ENCODE measurements around the gene CHRNG. TPM values are rescaled to one million over a fixed set of nuclear protein-coding genes. Genes with fewer than 3 reads are reported as not detected.

CHRNG gene
- total and polyA plus RNA-seq, 2 donors (not counting 1 experiment from before 2014, with no cell fraction given): not detected

- no peaks in the 10 kb centered on the region for H3K4me1 ChIP-seq (ENCODE audit: control insufficient read depth, extremely low read depth, insufficient read depth, low read length)
- H3K27ac ChIP-seq (ENCODE audit: insufficient read depth, low read length): peak within 1 kb of the TSS; percentile 97
- peaks cover 49% of the 10 kb centered on the region for H3K79me2 ChIP-seq (ENCODE audit: control insufficient read depth, insufficient read depth, low read length)
- peak within 1 kb of the TSS; percentile 99 for H3K9ac ChIP-seq (ENCODE audit: insufficient read depth, low read length)
- TF ChIP-seq EZH2 (IDR thresholded peaks at IDR 0.05; ENCODE audit: low read length, missing control alignments): no peak
- no peak for TF ChIP-seq CTCF (conservative IDR thresholded peaks at IDR 0.05 in 1 of 2, IDR thresholded peaks at IDR 0.05 in 1 of 2; ENCODE audit: low read depth in 1 of 2, low read length in 2 of 2)
- H3K36me3 ChIP-seq (ENCODE audit: control insufficient read depth, insufficient read depth, low read length): no peaks in the 10 kb centered on the region
- peak; percentile 93 to 95 for DNase-seq (ENCODE audit: low read depth in 2 of 2)
- no peaks in the 10 kb centered on the region for H3K27me3 ChIP-seq (ENCODE audit: control insufficient read depth, insufficient read depth, low read length)
- H3K4me3 ChIP-seq (replicated peaks in 1 of 4; ENCODE audit: control extremely low read depth in 1 of 4, insufficient read depth in 1 of 4, low read depth in 3 of 4, low read length in 4 of 4): peak within 1 kb of the TSS; percentile 77 to 95 (median 90)
- H3K9me3 ChIP-seq (ENCODE audit: control insufficient read depth, insufficient read depth, low read depth, low read length): no peaks in the 10 kb centered on the region
- peak within 1 kb of the TSS; percentile 95 for H3K4me2 ChIP-seq (ENCODE audit: extremely low read depth, insufficient read depth, low read length)
- H4K20me1 ChIP-seq (ENCODE audit: control insufficient read depth, extremely low read depth, insufficient read depth, low read length): no peaks in the 10 kb centered on the region
- peak within 1 kb of the TSS; percentile 84 for H2AFZ ChIP-seq (ENCODE audit: low read length)
Measured at GRCh38 chr2:232550354-232551249, 11.1 kb downstream of the CHRNG start, which contains the start of the genes EIF4E2 and TIGD1. Gene EIF4E2, plus strand, starts transcription at chr2:232550689. Its CDS starts 36 bp downstream, at chr2:232550725. Gene TIGD1, minus strand, starts transcription at chr2:232550557. Its CDS starts 675 bp downstream, at chr2:232549882.

- no peaks in the 10 kb centered on the region for H4K20me1 ChIP-seq (ENCODE audit: control insufficient read depth, extremely low read depth, insufficient read depth, low read length)
- peak overlapping the region; percentile 77 to 95 (median 90) for H3K4me3 ChIP-seq (replicated peaks in 1 of 4; ENCODE audit: control extremely low read depth in 1 of 4, insufficient read depth in 1 of 4, low read depth in 3 of 4, low read length in 4 of 4)
- no peak for TF ChIP-seq CTCF (conservative IDR thresholded peaks at IDR 0.05 in 1 of 2, IDR thresholded peaks at IDR 0.05 in 1 of 2; ENCODE audit: low read depth in 1 of 2, low read length in 2 of 2)
- no peak for TF ChIP-seq EZH2 (IDR thresholded peaks at IDR 0.05; ENCODE audit: low read length, missing control alignments)
- H3K4me2 ChIP-seq (ENCODE audit: extremely low read depth, insufficient read depth, low read length): peak overlapping the region; percentile 95
- H3K79me2 ChIP-seq (ENCODE audit: control insufficient read depth, insufficient read depth, low read length): peaks cover 54% of the 10 kb centered on the region
- no peaks in the 10 kb centered on the region for H3K27me3 ChIP-seq (ENCODE audit: control insufficient read depth, insufficient read depth, low read length)
- no peaks in the 10 kb centered on the region for H3K36me3 ChIP-seq (ENCODE audit: control insufficient read depth, insufficient read depth, low read length)
- peak overlapping the region; percentile 97 for H3K27ac ChIP-seq (ENCODE audit: insufficient read depth, low read length)
- no peaks in the 10 kb centered on the region for H3K4me1 ChIP-seq (ENCODE audit: control insufficient read depth, extremely low read depth, insufficient read depth, low read length)
- H3K9ac ChIP-seq (ENCODE audit: insufficient read depth, low read length): peak overlapping the region; percentile 99
- no peaks in the 10 kb centered on the region for H3K9me3 ChIP-seq (ENCODE audit: control insufficient read depth, insufficient read depth, low read depth, low read length)
- peak overlapping the region; percentile 39 for H2AFZ ChIP-seq (ENCODE audit: low read length)
- no peak for DNase-seq (ENCODE audit: low read depth in 2 of 2)
Measured at GRCh38 chr2:232551250-232551638, 11.8 kb downstream of the CHRNG start.

- Histone ChIP-seq H3K27ac (ENCODE audit: insufficient read depth, low read length) (peak overlapping the region; percentile 97), H3K27me3 (ENCODE audit: control insufficient read depth, insufficient read depth, low read length) (no peaks in the 10 kb centered on the region), H3K36me3 (ENCODE audit: control insufficient read depth, insufficient read depth, low read length) (no peaks in the 10 kb centered on the region), H3K79me2 (ENCODE audit: control insufficient read depth, insufficient read depth, low read length) (peaks cover 58% of the 10 kb centered on the region), H3K9me3 (ENCODE audit: control insufficient read depth, insufficient read depth, low read depth, low read length) (no peaks in the 10 kb centered on the region), H3K9ac (ENCODE audit: insufficient read depth, low read length) (no peak overlapping the region), H2AFZ (ENCODE audit: low read length) (no peak overlapping the region), H3K4me1 (ENCODE audit: control insufficient read depth, extremely low read depth, insufficient read depth, low read length) (no peaks in the 10 kb centered on the region), H4K20me1 (ENCODE audit: control insufficient read depth, extremely low read depth, insufficient read depth, low read length) (no peaks in the 10 kb centered on the region), H3K4me2 (ENCODE audit: extremely low read depth, insufficient read depth, low read length) (peak overlapping the region; percentile 95), H3K4me3 (replicated peaks in 1 of 4; ENCODE audit: control extremely low read depth in 1 of 4, insufficient read depth in 1 of 4, low read depth in 3 of 4, low read length in 4 of 4) (peak overlapping the region; percentile 77 to 95 (median 90))
- no peak for DNase-seq (ENCODE audit: low read depth in 2 of 2)
- TF ChIP-seq CTCF (conservative IDR thresholded peaks at IDR 0.05 in 1 of 2, IDR thresholded peaks at IDR 0.05 in 1 of 2; ENCODE audit: low read depth in 1 of 2, low read length in 2 of 2): no peak
- TF ChIP-seq EZH2 (IDR thresholded peaks at IDR 0.05; ENCODE audit: low read length, missing control alignments): no peak
Measured at GRCh38 chr2:232551776-232552175, 12.3 kb downstream of the CHRNG start.
